ENCODE measurements around the gene PIH1D1.

GRCh38 chr19:49491030-49491803, 39.6 kb upstream of the PIH1D1 start:
- no peak for TF ChIP-seq CTCF (IDR thresholded peaks at IDR 0.05; ENCODE audit: low read depth, low read length)
- TF ChIP-seq POLR2A (IDR thresholded peaks at IDR 0.05; ENCODE audit: extremely low read depth, insufficient read length) = no peak
- TF ChIP-seq, protein P1, sequence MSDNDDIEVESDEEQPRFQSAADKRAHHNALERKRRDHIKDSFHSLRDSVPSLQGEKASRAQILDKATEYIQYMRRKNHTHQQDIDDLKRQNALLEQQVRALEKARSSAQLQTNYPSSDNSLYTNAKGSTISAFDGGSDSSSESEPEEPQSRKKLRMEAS (IDR thresholded peaks at IDR 0.05; ENCODE audit: low read depth, low read length) = no peak
